ENCODE data around the gene NPAS3.

Gene NPAS3

DNA sequence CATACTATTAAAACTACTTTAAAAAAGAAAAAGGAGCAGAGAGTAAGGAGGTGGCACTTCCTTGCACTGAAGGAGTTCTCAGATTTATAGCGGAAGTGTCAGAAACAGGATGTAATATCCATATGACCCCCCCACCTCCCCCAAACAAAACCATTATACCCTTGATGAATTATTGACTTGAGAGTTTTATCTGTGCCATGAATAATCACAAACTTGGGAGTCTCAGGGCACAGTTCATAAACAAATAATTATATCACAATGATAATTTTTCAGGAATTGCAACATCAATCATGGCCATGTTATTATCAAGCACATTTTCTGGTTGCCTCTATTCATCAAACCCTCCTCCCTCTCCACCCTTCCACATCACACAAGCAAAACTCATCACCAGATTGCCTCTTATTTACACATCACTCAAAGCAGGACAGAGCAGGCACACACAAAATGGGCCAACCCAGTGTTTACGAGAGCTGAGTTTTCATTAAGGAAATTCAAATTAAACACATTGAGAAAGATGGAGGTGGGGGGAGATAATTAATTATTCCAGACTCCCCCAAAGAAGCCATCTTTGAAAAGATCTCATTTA is 870.8 kb downstream of the NPAS3 start:
- H3K4me2 ChIP-seq, result no peak overlapping the region
- no peaks in the 10 kb centered on the region for H3K27me3 ChIP-seq (ENCODE audit: insufficient read depth, low read depth)
- H3K4me3 ChIP-seq (IDR thresholded peaks at IDR 0.05; ENCODE audit: insufficient read depth, low read depth, low read length), result no peak overlapping the region
- TF ChIP-seq, protein P1, sequence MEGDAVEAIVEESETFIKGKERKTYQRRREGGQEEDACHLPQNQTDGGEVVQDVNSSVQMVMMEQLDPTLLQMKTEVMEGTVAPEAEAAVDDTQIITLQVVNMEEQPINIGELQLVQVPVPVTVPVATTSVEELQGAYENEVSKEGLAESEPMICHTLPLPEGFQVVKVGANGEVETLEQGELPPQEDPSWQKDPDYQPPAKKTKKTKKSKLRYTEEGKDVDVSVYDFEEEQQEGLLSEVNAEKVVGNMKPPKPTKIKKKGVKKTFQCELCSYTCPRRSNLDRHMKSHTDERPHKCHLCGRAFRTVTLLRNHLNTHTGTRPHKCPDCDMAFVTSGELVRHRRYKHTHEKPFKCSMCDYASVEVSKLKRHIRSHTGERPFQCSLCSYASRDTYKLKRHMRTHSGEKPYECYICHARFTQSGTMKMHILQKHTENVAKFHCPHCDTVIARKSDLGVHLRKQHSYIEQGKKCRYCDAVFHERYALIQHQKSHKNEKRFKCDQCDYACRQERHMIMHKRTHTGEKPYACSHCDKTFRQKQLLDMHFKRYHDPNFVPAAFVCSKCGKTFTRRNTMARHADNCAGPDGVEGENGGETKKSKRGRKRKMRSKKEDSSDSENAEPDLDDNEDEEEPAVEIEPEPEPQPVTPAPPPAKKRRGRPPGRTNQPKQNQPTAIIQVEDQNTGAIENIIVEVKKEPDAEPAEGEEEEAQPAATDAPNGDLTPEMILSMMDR (conservative IDR thresholded peaks at IDR 0.05; ENCODE audit: low read depth, low read length), result no peak
- H3K9ac ChIP-seq, result no peak overlapping the region
- no peaks in the 10 kb centered on the region for H3K79me2 ChIP-seq (ENCODE audit: insufficient read depth, low read depth)
- no peaks in the 10 kb centered on the region for H4K20me1 ChIP-seq (ENCODE audit: insufficient read depth)
- H3K36me3 ChIP-seq (ENCODE audit: insufficient read depth), result no peaks in the 10 kb centered on the region
- H3K27ac ChIP-seq, result no peak overlapping the region
- H2AFZ ChIP-seq (ENCODE audit: low read depth), result no peak overlapping the region
- no peaks in the 10 kb centered on the region for H3K4me1 ChIP-seq (ENCODE audit: low read depth, poor library complexity, severe bottlenecking)

DNA sequence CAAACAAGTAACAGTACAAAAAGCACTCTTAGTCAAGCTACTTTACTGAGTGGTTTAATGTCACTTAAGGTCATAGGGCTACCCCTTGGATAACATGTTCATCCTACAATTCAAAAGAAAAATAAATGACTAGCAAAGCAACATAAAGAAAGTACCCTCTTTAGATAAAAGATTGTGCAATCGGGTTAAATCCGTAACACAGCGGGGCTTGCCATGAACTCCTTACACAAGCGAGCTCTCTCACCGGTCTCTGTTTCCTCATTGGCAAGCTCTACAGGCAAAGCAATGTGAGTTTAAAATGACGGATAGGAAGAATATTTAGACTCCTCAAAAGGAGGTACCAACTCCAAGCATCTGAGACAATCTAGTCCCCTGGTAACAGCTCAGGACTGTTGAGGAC is 871.6 kb downstream of the NPAS3 start:
- H3K4me1 ChIP-seq (ENCODE audit: low read depth, poor library complexity, severe bottlenecking), result no peaks in the 10 kb centered on the region
- H3K27me3 ChIP-seq (ENCODE audit: insufficient read depth, low read depth), result no peaks in the 10 kb centered on the region
- H3K4me3 ChIP-seq (IDR thresholded peaks at IDR 0.05; ENCODE audit: insufficient read depth, low read depth, low read length), result no peak overlapping the region
- H3K79me2 ChIP-seq (ENCODE audit: insufficient read depth, low read depth), result no peaks in the 10 kb centered on the region
- TF ChIP-seq, protein P1 (conservative IDR thresholded peaks at IDR 0.05; ENCODE audit: low read depth, low read length), result no peak
- H3K36me3 ChIP-seq (ENCODE audit: insufficient read depth), result no peaks in the 10 kb centered on the region
- H2AFZ ChIP-seq (ENCODE audit: low read depth), result no peak overlapping the region
- H3K4me2 ChIP-seq, result no peak overlapping the region
- no peaks in the 10 kb centered on the region for H4K20me1 ChIP-seq (ENCODE audit: insufficient read depth)
- H3K27ac ChIP-seq, result no peak overlapping the region
- no peak overlapping the region for H3K9ac ChIP-seq

DNA sequence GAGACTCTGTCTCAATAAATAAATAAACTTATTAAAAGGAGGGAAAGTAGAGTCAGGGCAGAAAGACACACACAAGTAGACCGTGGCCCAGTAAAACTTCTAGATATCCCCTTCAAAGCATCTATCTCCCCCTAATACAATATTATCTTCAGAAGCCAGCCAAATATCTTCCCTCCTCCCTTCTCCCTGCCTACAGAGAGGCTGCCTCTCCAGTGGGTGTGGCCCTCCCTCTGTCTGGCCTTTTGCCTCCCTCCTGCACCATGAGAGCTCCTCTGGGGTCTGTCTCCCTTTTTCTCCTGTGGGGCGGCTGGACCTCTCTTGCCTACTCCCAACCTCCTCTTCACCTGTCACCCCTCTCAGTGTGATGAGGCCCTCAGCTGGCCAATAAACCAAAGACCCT is 873.0 kb downstream of the NPAS3 start:
- Histone ChIP-seq H3K4me2 (no peak overlapping the region), H4K20me1 (ENCODE audit: insufficient read depth) (no peaks in the 10 kb centered on the region), H3K27me3 (ENCODE audit: insufficient read depth, low read depth) (no peaks in the 10 kb centered on the region), H3K9ac (no peak overlapping the region), H3K4me1 (ENCODE audit: low read depth, poor library complexity, severe bottlenecking) (no peaks in the 10 kb centered on the region), H3K4me3 (IDR thresholded peaks at IDR 0.05; ENCODE audit: insufficient read depth, low read depth, low read length) (no peak overlapping the region), H3K36me3 (ENCODE audit: insufficient read depth) (no peaks in the 10 kb centered on the region), H3K79me2 (ENCODE audit: insufficient read depth, low read depth) (no peaks in the 10 kb centered on the region), H3K27ac (no peak overlapping the region), H2AFZ (ENCODE audit: low read depth) (no peak overlapping the region)
- TF ChIP-seq, protein P1 (conservative IDR thresholded peaks at IDR 0.05; ENCODE audit: low read depth, low read length), result no peak

DNA sequence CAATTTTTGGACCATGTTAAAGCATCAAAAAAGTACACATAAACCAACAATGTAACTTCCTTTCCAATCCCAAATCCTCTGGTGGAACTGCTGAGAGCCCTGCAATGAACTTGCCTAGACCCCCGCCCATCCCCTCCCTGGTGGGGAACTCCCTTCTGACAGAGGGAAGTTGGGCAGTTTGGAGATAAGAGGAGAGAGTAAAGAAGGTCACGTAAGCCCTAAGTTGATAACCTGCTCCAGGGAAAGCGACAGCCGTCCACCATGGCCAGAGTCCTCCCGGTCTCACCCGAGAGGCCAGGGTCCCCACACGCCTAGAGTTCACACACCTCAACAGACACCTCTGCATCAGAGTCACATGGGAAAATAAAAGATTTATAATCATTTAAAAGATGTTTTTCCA is 873.5 kb downstream of the NPAS3 start:
- no peak overlapping the region for H3K27ac ChIP-seq
- H3K4me2 ChIP-seq, result no peak overlapping the region
- TF ChIP-seq, protein P1 (conservative IDR thresholded peaks at IDR 0.05; ENCODE audit: low read depth, low read length), result no peak
- no peak overlapping the region for H2AFZ ChIP-seq (ENCODE audit: low read depth)
- H3K36me3 ChIP-seq (ENCODE audit: insufficient read depth), result no peaks in the 10 kb centered on the region
- H3K9ac ChIP-seq, result no peak overlapping the region
- H3K27me3 ChIP-seq (ENCODE audit: insufficient read depth, low read depth), result no peaks in the 10 kb centered on the region
- no peaks in the 10 kb centered on the region for H3K79me2 ChIP-seq (ENCODE audit: insufficient read depth, low read depth)
- H3K4me3 ChIP-seq (IDR thresholded peaks at IDR 0.05; ENCODE audit: insufficient read depth, low read depth, low read length), result no peak overlapping the region
- no peaks in the 10 kb centered on the region for H3K4me1 ChIP-seq (ENCODE audit: low read depth, poor library complexity, severe bottlenecking)
- H4K20me1 ChIP-seq (ENCODE audit: insufficient read depth), result no peaks in the 10 kb centered on the region
